SK-N-SH treated with all-trans-retinoic acid at 6 μM for 48 hours (cell line): ENCODE data around the gene SH3GLB1.
A peak's percentile ranks its signal among the peaks of the same experiment; 100 is the strongest.

Experiments used
- ATAC-seq: fragments of 200-7000 bp; cut with Tn5 transposase; 3 replicates; pipeline ENCODE4 v1.9.1; 2020; ENCODE audit warnings: mild to moderate bottlenecking, moderate library complexity
- ARNTL ChIP-seq: fragments of 450-650 bp; formaldehyde crosslinking; IDR thresholded peaks from 2 replicates; pipeline ENCODE4 v1.5.0; 2020; ENCODE audit warnings: low read depth, mild to moderate bottlenecking, moderate library complexity, borderline replicate concordance
- BACH2 ChIP-seq: fragments of 250-450 bp; sonication (Bioruptor Pico); IDR thresholded peaks from 2 replicates; pipeline ENCODE4 v1.9.0; 2021; ENCODE audit warnings: mild to moderate bottlenecking, borderline replicate concordance
- CSDC2 ChIP-seq: fragments of 250-450 bp; sonication (Bioruptor Pico); IDR thresholded peaks from 2 replicates; pipeline ENCODE4 v1.5.0; 2020; ENCODE audit warnings: mild to moderate bottlenecking, moderate library complexity
- ESRRG ChIP-seq: fragments of 250-450 bp; sonication (Bioruptor Pico); IDR thresholded peaks from 2 replicates; pipeline ENCODE4 v1.6.1; 2021; ENCODE audit warnings: mild to moderate bottlenecking
- ISL1 ChIP-seq: fragments of 250-450 bp; sonication (Bioruptor Pico); IDR thresholded peaks from 2 replicates; pipeline ENCODE4 v2.1.2; 2022; ENCODE audit warnings: mild to moderate bottlenecking, moderate library complexity
- OSR1 ChIP-seq: fragments of 250-450 bp; sonication (Bioruptor Pico); IDR thresholded peaks from 2 replicates; pipeline ENCODE4 v1.8.0; 2022; ENCODE audit warnings: moderate library complexity, mild to moderate bottlenecking, inconsistent platforms
- RARB ChIP-seq: fragments of 250-450 bp; sonication (Bioruptor Pico); IDR thresholded peaks from 2 replicates; pipeline ENCODE4 v1.8.0; 2021; ENCODE audit warnings: mild to moderate bottlenecking, moderate library complexity
- SNAI2 ChIP-seq: fragments of 250-450 bp; sonication (Bioruptor Pico); IDR thresholded peaks from 2 replicates; pipeline ENCODE4 v1.5.0; 2020; ENCODE audit warnings: mild to moderate bottlenecking, moderate library complexity
- TCF4 ChIP-seq: fragments of 250-450 bp; sonication (Bioruptor Pico); IDR thresholded peaks from 2 replicates; pipeline ENCODE4 v1.8.0; 2021; ENCODE audit warnings: mild to moderate bottlenecking, moderate library complexity, borderline replicate concordance
- TOX ChIP-seq: fragments of 250-450 bp; sonication (Bioruptor Pico); IDR thresholded peaks from 2 replicates; pipeline ENCODE4 v1.8.0; 2021; ENCODE audit warnings: mild to moderate bottlenecking, moderate library complexity, borderline replicate concordance
- ZFP3 ChIP-seq: fragments of 250-450 bp; sonication (Bioruptor Pico); IDR thresholded peaks from 2 replicates; pipeline ENCODE4 v1.5.0; 2020; ENCODE audit warnings: mild to moderate bottlenecking, moderate library complexity
- ZFP30 ChIP-seq: fragments of 450-650 bp; formaldehyde crosslinking; IDR thresholded peaks from 2 replicates; pipeline ENCODE4 v1.5.0; 2022; ENCODE audit warnings: mild to moderate bottlenecking, moderate library complexity
- ZNF565 ChIP-seq: fragments of 450-650 bp; formaldehyde crosslinking; conservative IDR thresholded peaks from 2 replicates; pipeline ENCODE4 v1.5.0; 2020; ENCODE audit warnings: low read depth, mild to moderate bottlenecking, moderate library complexity
- ZNF70 ChIP-seq: fragments of 450-650 bp; formaldehyde crosslinking; IDR thresholded peaks from 2 replicates; pipeline ENCODE4 v1.5.0; 2020; ENCODE audit warnings: mild to moderate bottlenecking, moderate library complexity
- ZNF8 ChIP-seq: fragments of 450-650 bp; formaldehyde crosslinking; IDR thresholded peaks from 2 replicates; pipeline ENCODE4 v1.5.0; 2020; ENCODE audit warnings: mild to moderate bottlenecking, moderate library complexity
- TF ChIP-seq, protein P1 (sequence below): fragments of 250-450 bp; sonication (Bioruptor Pico); IDR thresholded peaks from 2 replicates; pipeline ENCODE4 v1.5.0; 2020; ENCODE audit warnings: mild to moderate bottlenecking, moderate library complexity
- TF ChIP-seq, protein P2 (sequence below): fragments of 250-450 bp; sonication (Bioruptor Pico); IDR thresholded peaks from 2 replicates; pipeline ENCODE4 v1.5.1; 2020; ENCODE audit warnings: low read depth, mild to moderate bottlenecking, moderate library complexity
- TF ChIP-seq, protein P3 (sequence below): fragments of 250-450 bp; sonication (Bioruptor Pico); IDR thresholded peaks from 2 replicates; pipeline ENCODE4 v1.5.1; 2021; ENCODE audit warnings: mild to moderate bottlenecking, moderate library complexity
- TF ChIP-seq, protein P4 (sequence below): fragments of 250-450 bp; sonication (Bioruptor Pico); IDR thresholded peaks from 2 replicates; pipeline ENCODE4 v1.8.0; 2021; ENCODE audit warnings: low read depth, mild to moderate bottlenecking, moderate library complexity, borderline replicate concordance

SH3GLB1 gene

DNA sequence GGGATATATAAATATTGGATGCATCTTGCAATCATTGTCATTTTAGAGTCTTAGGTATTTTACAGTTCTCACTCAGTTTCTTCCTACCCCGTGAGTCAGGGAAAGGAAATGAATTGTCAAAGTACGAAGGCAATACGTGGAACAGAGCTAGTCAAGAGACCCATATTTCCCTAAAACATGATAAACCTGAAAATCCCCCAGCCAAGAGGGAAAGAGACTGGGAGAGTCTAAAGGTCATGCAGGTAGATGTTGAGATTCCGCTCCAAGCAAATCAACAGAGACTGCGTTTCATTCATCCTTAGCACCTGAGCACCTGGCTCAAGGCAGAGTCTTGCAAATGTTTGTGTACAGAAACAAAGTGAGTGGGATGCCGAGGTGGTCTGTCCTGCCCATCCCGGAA lies 58.0 kb downstream of the SH3GLB1 start (continued):
- TF ChIP-seq, protein P1, sequence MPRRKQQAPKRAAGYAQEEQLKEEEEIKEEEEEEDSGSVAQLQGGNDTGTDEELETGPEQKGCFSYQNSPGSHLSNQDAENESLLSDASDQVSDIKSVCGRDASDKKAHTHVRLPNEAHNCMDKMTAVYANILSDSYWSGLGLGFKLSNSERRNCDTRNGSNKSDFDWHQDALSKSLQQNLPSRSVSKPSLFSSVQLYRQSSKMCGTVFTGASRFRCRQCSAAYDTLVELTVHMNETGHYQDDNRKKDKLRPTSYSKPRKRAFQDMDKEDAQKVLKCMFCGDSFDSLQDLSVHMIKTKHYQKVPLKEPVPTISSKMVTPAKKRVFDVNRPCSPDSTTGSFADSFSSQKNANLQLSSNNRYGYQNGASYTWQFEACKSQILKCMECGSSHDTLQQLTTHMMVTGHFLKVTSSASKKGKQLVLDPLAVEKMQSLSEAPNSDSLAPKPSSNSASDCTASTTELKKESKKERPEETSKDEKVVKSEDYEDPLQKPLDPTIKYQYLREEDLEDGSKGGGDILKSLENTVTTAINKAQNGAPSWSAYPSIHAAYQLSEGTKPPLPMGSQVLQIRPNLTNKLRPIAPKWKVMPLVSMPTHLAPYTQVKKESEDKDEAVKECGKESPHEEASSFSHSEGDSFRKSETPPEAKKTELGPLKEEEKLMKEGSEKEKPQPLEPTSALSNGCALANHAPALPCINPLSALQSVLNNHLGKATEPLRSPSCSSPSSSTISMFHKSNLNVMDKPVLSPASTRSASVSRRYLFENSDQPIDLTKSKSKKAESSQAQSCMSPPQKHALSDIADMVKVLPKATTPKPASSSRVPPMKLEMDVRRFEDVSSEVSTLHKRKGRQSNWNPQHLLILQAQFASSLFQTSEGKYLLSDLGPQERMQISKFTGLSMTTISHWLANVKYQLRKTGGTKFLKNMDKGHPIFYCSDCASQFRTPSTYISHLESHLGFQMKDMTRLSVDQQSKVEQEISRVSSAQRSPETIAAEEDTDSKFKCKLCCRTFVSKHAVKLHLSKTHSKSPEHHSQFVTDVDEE (CRISPR knock-in tag): no peak
- TF ChIP-seq TOX (CRISPR knock-in tag): no peak
- TF ChIP-seq ZFP30 (CRISPR knock-in tag): no peak
- TF ChIP-seq RARB: no peak

DNA sequence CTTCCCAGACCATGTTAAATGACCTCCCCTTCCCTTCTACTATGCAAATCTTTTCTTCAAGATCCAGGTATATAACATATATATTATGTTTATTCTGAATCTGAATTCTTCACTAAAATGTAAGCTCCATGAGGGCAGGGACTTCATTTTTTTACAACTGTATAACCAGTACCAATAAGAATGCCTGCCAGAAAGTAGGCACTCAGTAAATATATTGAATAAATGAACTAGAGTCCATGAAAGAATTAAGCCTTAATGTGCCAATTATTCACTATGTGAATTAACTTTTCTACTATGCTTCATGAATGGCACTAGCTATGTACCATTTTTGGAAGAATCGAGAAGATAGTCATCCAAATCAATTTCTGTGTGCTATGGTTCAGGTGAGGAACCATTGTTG lies 60.1 kb downstream of the SH3GLB1 start:
- no peak for ATAC-seq
- TF ChIP-seq ZNF70 (CRISPR knock-in tag): no peak
- no peak for TF ChIP-seq SNAI2 (CRISPR knock-in tag)
- TF ChIP-seq ISL1: no peak
- TF ChIP-seq ZNF8: no peak
- TF ChIP-seq, protein P1 (CRISPR knock-in tag): no peak
- no peak for TF ChIP-seq ZFP3
- TF ChIP-seq ZNF565 (CRISPR knock-in tag): no peak
- TF ChIP-seq ESRRG (CRISPR knock-in tag): no peak
- TF ChIP-seq, protein P2, sequence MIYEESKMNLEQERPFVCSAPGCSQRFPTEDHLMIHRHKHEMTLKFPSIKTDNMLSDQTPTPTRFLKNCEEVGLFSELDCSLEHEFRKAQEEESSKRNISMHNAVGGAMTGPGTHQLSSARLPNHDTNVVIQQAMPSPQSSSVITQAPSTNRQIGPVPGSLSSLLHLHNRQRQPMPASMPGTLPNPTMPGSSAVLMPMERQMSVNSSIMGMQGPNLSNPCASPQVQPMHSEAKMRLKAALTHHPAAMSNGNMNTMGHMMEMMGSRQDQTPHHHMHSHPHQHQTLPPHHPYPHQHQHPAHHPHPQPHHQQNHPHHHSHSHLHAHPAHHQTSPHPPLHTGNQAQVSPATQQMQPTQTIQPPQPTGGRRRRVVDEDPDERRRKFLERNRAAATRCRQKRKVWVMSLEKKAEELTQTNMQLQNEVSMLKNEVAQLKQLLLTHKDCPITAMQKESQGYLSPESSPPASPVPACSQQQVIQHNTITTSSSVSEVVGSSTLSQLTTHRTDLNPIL: no peak
- no peak for TF ChIP-seq CSDC2 (CRISPR knock-in tag)
- TF ChIP-seq, protein P3, sequence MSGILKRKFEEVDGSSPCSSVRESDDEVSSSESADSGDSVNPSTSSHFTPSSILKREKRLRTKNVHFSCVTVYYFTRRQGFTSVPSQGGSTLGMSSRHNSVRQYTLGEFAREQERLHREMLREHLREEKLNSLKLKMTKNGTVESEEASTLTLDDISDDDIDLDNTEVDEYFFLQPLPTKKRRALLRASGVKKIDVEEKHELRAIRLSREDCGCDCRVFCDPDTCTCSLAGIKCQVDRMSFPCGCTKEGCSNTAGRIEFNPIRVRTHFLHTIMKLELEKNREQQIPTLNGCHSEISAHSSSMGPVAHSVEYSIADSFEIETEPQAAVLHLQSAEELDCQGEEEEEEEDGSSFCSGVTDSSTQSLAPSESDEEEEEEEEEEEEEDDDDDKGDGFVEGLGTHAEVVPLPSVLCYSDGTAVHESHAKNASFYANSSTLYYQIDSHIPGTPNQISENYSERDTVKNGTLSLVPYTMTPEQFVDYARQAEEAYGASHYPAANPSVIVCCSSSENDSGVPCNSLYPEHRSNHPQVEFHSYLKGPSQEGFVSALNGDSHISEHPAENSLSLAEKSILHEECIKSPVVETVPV: no peak
- no peak for TF ChIP-seq TCF4 (CRISPR knock-in tag)
- no peak for TF ChIP-seq ZFP30 (CRISPR knock-in tag)
- TF ChIP-seq, protein P4, sequence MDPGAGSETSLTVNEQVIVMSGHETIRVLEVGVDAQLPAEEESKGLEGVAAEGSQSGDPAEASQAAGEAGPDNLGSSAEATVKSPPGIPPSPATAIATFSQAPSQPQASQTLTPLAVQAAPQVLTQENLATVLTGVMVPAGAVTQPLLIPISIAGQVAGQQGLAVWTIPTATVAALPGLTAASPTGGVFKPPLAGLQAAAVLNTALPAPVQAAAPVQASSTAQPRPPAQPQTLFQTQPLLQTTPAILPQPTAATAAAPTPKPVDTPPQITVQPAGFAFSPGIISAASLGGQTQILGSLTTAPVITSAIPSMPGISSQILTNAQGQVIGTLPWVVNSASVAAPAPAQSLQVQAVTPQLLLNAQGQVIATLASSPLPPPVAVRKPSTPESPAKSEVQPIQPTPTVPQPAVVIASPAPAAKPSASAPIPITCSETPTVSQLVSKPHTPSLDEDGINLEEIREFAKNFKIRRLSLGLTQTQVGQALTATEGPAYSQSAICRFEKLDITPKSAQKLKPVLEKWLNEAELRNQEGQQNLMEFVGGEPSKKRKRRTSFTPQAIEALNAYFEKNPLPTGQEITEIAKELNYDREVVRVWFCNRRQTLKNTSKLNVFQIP (CRISPR knock-in tag): no peak
- TF ChIP-seq ARNTL: no peak
- no peak for TF ChIP-seq OSR1
- TF ChIP-seq BACH2 (CRISPR knock-in tag): no peak
- no peak for TF ChIP-seq RARB

DNA sequence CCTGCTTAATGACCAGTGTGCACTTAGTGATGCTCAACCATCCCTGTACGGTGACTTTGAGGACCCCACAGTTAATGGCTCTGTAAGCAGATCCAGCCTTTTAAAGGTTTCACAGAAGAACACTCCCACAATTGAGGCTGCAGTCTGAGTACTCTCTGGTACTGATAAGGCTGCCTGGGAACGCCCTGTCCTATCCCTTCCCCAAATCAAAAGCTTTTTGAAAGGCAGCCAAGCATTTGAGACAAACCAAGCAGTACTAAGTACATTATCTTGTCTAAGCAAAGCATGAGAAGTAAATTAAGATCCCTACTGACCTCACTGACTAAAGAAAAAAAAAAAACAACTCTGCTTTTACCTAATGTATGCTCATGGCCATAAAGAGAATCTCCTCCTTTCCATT lies 60.7 kb downstream of the SH3GLB1 start:
- TF ChIP-seq ISL1 (peak; percentile 93), TCF4 (CRISPR knock-in tag) (no peak)
- peak; percentile 78 for ATAC-seq

DNA sequence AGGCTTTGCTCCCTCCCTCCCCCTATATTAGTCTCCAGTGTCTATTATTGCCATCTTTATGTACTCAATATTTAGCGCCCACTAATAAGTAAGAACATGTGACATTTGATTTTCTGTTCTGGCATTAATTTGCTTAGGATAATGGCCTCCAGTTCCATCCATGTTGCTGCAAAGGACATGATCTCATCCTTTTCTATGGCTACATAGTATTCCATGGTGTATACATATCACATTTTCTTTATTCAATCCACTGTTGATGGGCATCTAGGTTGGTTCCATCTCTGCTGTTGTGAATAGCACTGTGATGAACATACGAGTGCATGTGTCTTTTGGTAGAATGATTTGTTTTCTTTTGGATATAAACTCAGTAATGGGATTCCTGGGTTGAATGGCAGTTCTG lies 61.3 kb downstream of the SH3GLB1 start:
- TF ChIP-seq ZNF70 (CRISPR knock-in tag): peak; percentile 64
- TF ChIP-seq, protein P2: no peak
- ATAC-seq: no peak
